Immature natural killer cell (primary cell): Measurements from ENCODE around the gene STK17B. TPM values are rescaled to one million over a fixed set of nuclear protein-coding genes. Genes with fewer than 3 reads are reported as not detected.
A peak's percentile ranks its signal among the peaks of the same experiment; 100 is the strongest.

Source experiments
- DNase-seq, 3 donors: peaks; one replicate each; pipeline ENCODE4 v3.0.0; 2022; ENCODE audit warnings: mixed read lengths in 1 of 3
- H3K27ac Mint-ChIP-seq, 6 donors: one replicate each; pipeline ENCODE4 v1.8.0; 2020; ENCODE audit warnings: mixed read lengths in 6 of 6, mild to moderate bottlenecking in 5 of 6, inconsistent platforms in 4 of 6, moderate library complexity in 3 of 6
- H3K27me3 Mint-ChIP-seq, 3 donors: one replicate each; pipeline ENCODE4 v1.8.0; 2020 to 2021; ENCODE audit warnings: low read depth in 3 of 3, mild to moderate bottlenecking in 3 of 3, mixed read lengths in 3 of 3, moderate library complexity in 3 of 3, inconsistent platforms in 1 of 3
- H3K36me3 Mint-ChIP-seq, 3 donors: one replicate each; pipeline ENCODE4 v1.8.0; 2020; ENCODE audit warnings: mixed read lengths in 3 of 3, inconsistent platforms in 2 of 3, mild to moderate bottlenecking in 2 of 3
- H3K4me1 Mint-ChIP-seq, 2 donors: one replicate each; pipeline ENCODE4 v1.8.0; 2020; ENCODE audit warnings: inconsistent platforms in 2 of 2, mild to moderate bottlenecking in 2 of 2, mixed read lengths in 2 of 2, moderate library complexity in 1 of 2
- H3K4me3 Mint-ChIP-seq, 5 donors: one replicate each; pipeline ENCODE4 v1.8.0; 2020; ENCODE audit warnings: mild to moderate bottlenecking in 5 of 5, mixed read lengths in 5 of 5, inconsistent platforms in 3 of 5, moderate library complexity in 3 of 5
- H3K9me3 Mint-ChIP-seq, 6 donors: one replicate each; pipeline ENCODE4 v1.8.0; 2020; ENCODE audit warnings: mild to moderate bottlenecking in 6 of 6, mixed read lengths in 6 of 6, inconsistent platforms in 4 of 6, moderate library complexity in 3 of 6
- polyA plus RNA-seq, 3 donors: library from polyadenylated mRNA; unstranded; fragments of 300-500 nt; fragmentation: Illumina TruSeq; gene quantifications; one replicate each; pipeline ENCODE4 v1.2.3, GENCODE V29; 2021

Gene STK17B
- polyA plus RNA-seq, 3 donors from 2014 or later = 45.8 to 68.1 (median 68.0) TPM

GRCh38 chr2:196165016-196165415 lies 6.4 kb downstream of the STK17B start:
- peaks cover 8 to 13% (median 13%) of the 10 kb centered on the region in 3 donors for H3K36me3 Mint-ChIP-seq
- peak overlapping the region; percentile 56 to 99 (median 69) for H3K4me3 Mint-ChIP-seq
- peaks cover 78 to 84% of the 10 kb centered on the region in 2 donors for H3K4me1 Mint-ChIP-seq
- H3K27ac Mint-ChIP-seq = peak overlapping the region; percentile 86 to 95 (median 88)
- no peaks in the 10 kb centered on the region for H3K9me3 Mint-ChIP-seq
- no peak for DNase-seq
- peaks cover 6 to 32% (median 29%) of the 10 kb centered on the region in 3 donors for H3K27me3 Mint-ChIP-seq

GRCh38 chr2:196163285-196163684 lies 8.1 kb downstream of the STK17B start:
- H3K4me3 Mint-ChIP-seq = peak overlapping the region; percentile 67 to 81 (median 75)
- peaks cover 8 to 12% (median 11%) of the 10 kb centered on the region in 3 donors for H3K36me3 Mint-ChIP-seq
- H3K27me3 Mint-ChIP-seq = peaks cover 5 to 33% (median 27%) of the 10 kb centered on the region in 3 donors
- H3K4me1 Mint-ChIP-seq = peaks cover 89 to 96% of the 10 kb centered on the region in 2 donors
- peak overlapping the region; percentile 91 to 98 (median 96) for H3K27ac Mint-ChIP-seq
- no peaks in the 10 kb centered on the region for H3K9me3 Mint-ChIP-seq
- no peak for DNase-seq

- H3K4me3 Mint-ChIP-seq = peak overlapping the region; percentile 67 to 81 (median 75)
- H3K9me3 Mint-ChIP-seq = no peaks in the 10 kb centered on the region
- DNase-seq = no peak
- peaks cover 5 to 30% (median 26%) of the 10 kb centered on the region in 3 donors for H3K27me3 Mint-ChIP-seq
- H3K27ac Mint-ChIP-seq = peak overlapping the region; percentile 91 to 98 (median 96)
- H3K36me3 Mint-ChIP-seq = peaks cover 8 to 15% (median 11%) of the 10 kb centered on the region in 3 donors
- H3K4me1 Mint-ChIP-seq = peaks cover 90 to 96% of the 10 kb centered on the region in 2 donors
Observed at GRCh38 chr2:196162586-196163175, 8.7 kb downstream of the STK17B start.

- no peak for DNase-seq
- H3K9me3 Mint-ChIP-seq = no peaks in the 10 kb centered on the region
- peak overlapping the region; percentile 68 to 81 (median 72) for H3K4me3 Mint-ChIP-seq
- peaks cover 90 to 96% of the 10 kb centered on the region in 2 donors for H3K4me1 Mint-ChIP-seq
- H3K27me3 Mint-ChIP-seq = peaks cover 5 to 32% (median 24%) of the 10 kb centered on the region in 3 donors
- H3K27ac Mint-ChIP-seq = peak overlapping the region; percentile 93 to 98 (median 97)
- peaks cover 18 to 26% (median 19%) of the 10 kb centered on the region in 3 donors for H3K36me3 Mint-ChIP-seq
Observed at GRCh38 chr2:196160946-196161345, 10.4 kb downstream of the STK17B start.

GRCh38 chr2:196160101-196160500 lies 11.3 kb downstream of the STK17B start:
- H3K27me3 Mint-ChIP-seq = peaks cover 5 to 32% (median 24%) of the 10 kb centered on the region in 3 donors
- peaks cover 21 to 34% (median 22%) of the 10 kb centered on the region in 3 donors for H3K36me3 Mint-ChIP-seq
- H3K4me1 Mint-ChIP-seq = peaks cover 87 to 96% of the 10 kb centered on the region in 2 donors
- peak overlapping the region; percentile 66 to 84 (median 80) for H3K4me3 Mint-ChIP-seq
- H3K9me3 Mint-ChIP-seq = no peaks in the 10 kb centered on the region
- H3K27ac Mint-ChIP-seq = peak overlapping the region; percentile 93 to 98 (median 97)
- DNase-seq = peak; percentile 84 to 85 (median 85)

GRCh38 chr2:196159221-196159892 lies 12.0 kb downstream of the STK17B start:
- Mint-ChIP-seq H3K36me3 (peaks cover 21 to 41% (median 29%) of the 10 kb centered on the region in 3 donors), H3K27ac (peak overlapping the region; percentile 93 to 98 (median 97)), H3K27me3 (peaks cover 5 to 30% (median 24%) of the 10 kb centered on the region in 3 donors), H3K9me3 (no peaks in the 10 kb centered on the region), H3K4me3 (peak overlapping the region; percentile 80 to 84 (median 81)), H3K4me1 (peaks cover 87 to 96% of the 10 kb centered on the region in 2 donors)
- DNase-seq = peak in 2 of 3 donors; percentile 28 to 48

GRCh38 chr2:196155575-196155974 lies 15.8 kb downstream of the STK17B start:
- Mint-ChIP-seq H3K27me3 (peaks cover 5 to 30% (median 12%) of the 10 kb centered on the region in 3 donors), H3K36me3 (peaks cover 27 to 55% (median 40%) of the 10 kb centered on the region in 3 donors), H3K4me1 (peaks cover 79 to 99% of the 10 kb centered on the region in 2 donors), H3K9me3 (no peaks in the 10 kb centered on the region), H3K27ac (peak overlapping the region; percentile 55 to 97 (median 73)), H3K4me3 (no peak overlapping the region)
- DNase-seq = no peak

- DNase-seq = no peak
- Mint-ChIP-seq H3K36me3 (peaks cover 27 to 69% (median 51%) of the 10 kb centered on the region in 3 donors), H3K9me3 (no peaks in the 10 kb centered on the region), H3K27ac (peak overlapping the region; percentile 55 to 97 (median 86)), H3K4me3 (peak overlapping the region in 1 of 5 donors; percentile 45), H3K4me1 (peaks cover 82 to 99% of the 10 kb centered on the region in 2 donors), H3K27me3 (peaks cover 0 to 21% (median under 1%) of the 10 kb centered on the region in 3 donors)
Observed at GRCh38 chr2:196153480-196153879, 17.9 kb downstream of the STK17B start.

- no peak for DNase-seq
- Mint-ChIP-seq H3K27ac (peak overlapping the region; percentile 67 to 90 (median 84)), H3K4me1 (peaks cover 75 to 98% of the 10 kb centered on the region in 2 donors), H3K4me3 (peak overlapping the region in 3 of 5 donors; percentile 34 to 47 (median 34)), H3K9me3 (no peaks in the 10 kb centered on the region), H3K27me3 (peaks cover 0 to 17% (median 5%) of the 10 kb centered on the region in 3 donors), H3K36me3 (peaks cover 15 to 63% (median 59%) of the 10 kb centered on the region in 3 donors)
Observed at GRCh38 chr2:196149948-196150347, 21.4 kb downstream of the STK17B start.

- peak overlapping the region in 5 of 6 donors; percentile 31 to 80 (median 60) for H3K27ac Mint-ChIP-seq
- no peak for DNase-seq
- peaks cover 2 to 16% (median 5%) of the 10 kb centered on the region in 3 donors for H3K27me3 Mint-ChIP-seq
- H3K9me3 Mint-ChIP-seq = no peaks in the 10 kb centered on the region
- peaks cover 17 to 59% (median 52%) of the 10 kb centered on the region in 3 donors for H3K36me3 Mint-ChIP-seq
- H3K4me3 Mint-ChIP-seq = peak overlapping the region in 1 of 5 donors; percentile 23
- peaks cover 69 to 94% of the 10 kb centered on the region in 2 donors for H3K4me1 Mint-ChIP-seq
Observed at GRCh38 chr2:196148736-196149135, 22.6 kb downstream of the STK17B start.

- H3K36me3 Mint-ChIP-seq = peaks cover 5 to 55% (median 52%) of the 10 kb centered on the region in 3 donors
- H3K27me3 Mint-ChIP-seq = peaks cover 4 to 8% (median 8%) of the 10 kb centered on the region in 3 donors
Observed at GRCh38 chr2:196145256-196145655, 26.1 kb downstream of the STK17B start.

GRCh38 chr2:196144513-196145126 lies 26.8 kb downstream of the STK17B start:
- peaks cover 4 to 8% (median 8%) of the 10 kb centered on the region in 3 donors for H3K27me3 Mint-ChIP-seq
- H3K4me1 Mint-ChIP-seq = peaks cover 51 to 80% of the 10 kb centered on the region in 2 donors
- DNase-seq = peak in 1 of 3 donors; percentile 1
- H3K4me3 Mint-ChIP-seq = no peak overlapping the region
- H3K27ac Mint-ChIP-seq = peak overlapping the region; percentile 6 to 83 (median 30)
- H3K36me3 Mint-ChIP-seq = peaks cover 6 to 56% (median 51%) of the 10 kb centered on the region in 3 donors
- H3K9me3 Mint-ChIP-seq = no peaks in the 10 kb centered on the region

More at GRCh38 chr2:196145256-196145655, 26.1 kb downstream of the STK17B start:
- Mint-ChIP-seq H3K4me1 (peaks cover 57 to 84% of the 10 kb centered on the region in 2 donors), H3K27ac (peak overlapping the region; percentile 6 to 83 (median 37)), H3K4me3 (no peak overlapping the region), H3K9me3 (no peaks in the 10 kb centered on the region)
- peak in 1 of 3 donors; percentile 0 for DNase-seq

GRCh38 chr2:196143730-196144131 lies 27.6 kb downstream of the STK17B start:
- Mint-ChIP-seq H3K27me3 (peaks cover 4 to 8% (median 7%) of the 10 kb centered on the region in 3 donors), H3K4me1 (peaks cover 44 to 74% of the 10 kb centered on the region in 2 donors), H3K36me3 (peaks cover 8 to 54% (median 51%) of the 10 kb centered on the region in 3 donors), H3K9me3 (no peaks in the 10 kb centered on the region), H3K4me3 (peak overlapping the region in 2 of 5 donors; percentile 6 to 29), H3K27ac (peak overlapping the region in 5 of 6 donors; percentile 59 to 72 (median 61))
- DNase-seq = no peak
